Gastrocnemius medialis (tissue), 4 donors: ENCODE data around the gene IL22.

Experiments
- POLR2A ChIP-seq, 2 donors: fragments of 450-650 bp; IDR thresholded peaks; one replicate each; pipeline ENCODE4 v1.6.1; 2017; ENCODE audit warnings: antibody characterized with exemption in 2 of 2, mild to moderate bottlenecking in 2 of 2, moderate library complexity in 2 of 2
- TF ChIP-seq, protein P1 (sequence below), 5 experiments: fragments of 450-650 bp in 3 of 5; fragments of 200-600 bp in 2 of 5; sonication (generic) in 2 of 5; IDR thresholded peaks in 4 of 5; conservative IDR thresholded peaks in 1 of 5; 1 replicate in 4 of 5; 2 replicates in 1 of 5; pipeline ENCODE4 v1.5.1; 2016 to 2019; ENCODE audit warnings: antibody characterized with exemption in 5 of 5, mild to moderate bottlenecking in 3 of 5, moderate library complexity in 3 of 5

DNA sequence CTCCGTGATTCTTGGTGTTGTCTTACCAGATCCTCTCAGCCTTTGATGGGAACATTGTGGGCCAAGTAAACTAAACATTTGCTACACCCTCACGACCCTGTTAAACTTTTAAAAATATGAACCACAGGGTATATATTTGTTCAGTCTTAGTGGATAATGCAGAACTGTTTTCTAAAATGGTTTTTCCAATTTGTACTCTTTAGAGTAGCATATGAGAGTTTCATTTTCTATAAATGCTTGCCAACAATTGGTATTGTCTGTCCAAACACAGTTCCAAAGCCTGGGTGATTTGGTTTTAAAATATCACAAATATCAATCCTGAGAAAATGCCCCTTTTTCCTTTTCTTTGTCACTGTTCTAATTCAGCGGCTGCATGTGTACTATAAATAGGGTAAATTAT, 6.7 kb upstream of the IL22 start:
- TF ChIP-seq, protein P1, sequence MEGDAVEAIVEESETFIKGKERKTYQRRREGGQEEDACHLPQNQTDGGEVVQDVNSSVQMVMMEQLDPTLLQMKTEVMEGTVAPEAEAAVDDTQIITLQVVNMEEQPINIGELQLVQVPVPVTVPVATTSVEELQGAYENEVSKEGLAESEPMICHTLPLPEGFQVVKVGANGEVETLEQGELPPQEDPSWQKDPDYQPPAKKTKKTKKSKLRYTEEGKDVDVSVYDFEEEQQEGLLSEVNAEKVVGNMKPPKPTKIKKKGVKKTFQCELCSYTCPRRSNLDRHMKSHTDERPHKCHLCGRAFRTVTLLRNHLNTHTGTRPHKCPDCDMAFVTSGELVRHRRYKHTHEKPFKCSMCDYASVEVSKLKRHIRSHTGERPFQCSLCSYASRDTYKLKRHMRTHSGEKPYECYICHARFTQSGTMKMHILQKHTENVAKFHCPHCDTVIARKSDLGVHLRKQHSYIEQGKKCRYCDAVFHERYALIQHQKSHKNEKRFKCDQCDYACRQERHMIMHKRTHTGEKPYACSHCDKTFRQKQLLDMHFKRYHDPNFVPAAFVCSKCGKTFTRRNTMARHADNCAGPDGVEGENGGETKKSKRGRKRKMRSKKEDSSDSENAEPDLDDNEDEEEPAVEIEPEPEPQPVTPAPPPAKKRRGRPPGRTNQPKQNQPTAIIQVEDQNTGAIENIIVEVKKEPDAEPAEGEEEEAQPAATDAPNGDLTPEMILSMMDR (IDR thresholded peaks at IDR 0.05 in 4 of 5, conservative IDR thresholded peaks at IDR 0.05 in 1 of 5) = no peak
- TF ChIP-seq POLR2A (IDR thresholded peaks at IDR 0.05) = no peak
